GM23338 (cell line): Measurements from ENCODE around the gene ZFP62. TPM values are rescaled to one million over a fixed set of nuclear protein-coding genes. Genes with fewer than 3 reads are reported as not detected.

Experiments
- CTCF ChIP-seq, 2 experiments: fragments of 200-600 bp in 1 of 2; sonication (generic) in 1 of 2; conservative IDR thresholded peaks; 2 replicates each; pipeline versions ENCODE4 v1.5.1 to v1.6.1; 2016 to 2017; ENCODE audit warnings: antibody characterized with exemption in 2 of 2, low read depth in 2 of 2, mild to moderate bottlenecking in 2 of 2, moderate library complexity in 1 of 2
- ETS1 ChIP-seq: IDR thresholded peaks from 2 replicates; pipeline ENCODE4 v1.6.1; 2016; ENCODE audit warnings: antibody characterized with exemption
- EZH2 ChIP-seq: fragments of 200-600 bp; sonication (generic); IDR thresholded peaks from one replicate; pipeline ENCODE4 v1.8.0; 2017; ENCODE audit warnings: antibody characterized with exemption, mild to moderate bottlenecking, low read depth; ENCODE audit not compliant: unreplicated experiment
- EZH2phosphoT487 ChIP-seq: fragments of 200-600 bp; sonication (generic); IDR thresholded peaks from one replicate; pipeline ENCODE4 v1.8.1; 2018; ENCODE audit warnings: antibody characterized with exemption; ENCODE audit not compliant: unreplicated experiment
- JUNB ChIP-seq: IDR thresholded peaks from one replicate; pipeline ENCODE4 v1.6.1; 2016; ENCODE audit warnings: antibody characterized with exemption; ENCODE audit not compliant: unreplicated experiment
- NANOG ChIP-seq: IDR thresholded peaks from 2 replicates; pipeline ENCODE4 v1.6.1; 2016; ENCODE audit warnings: antibody characterized with exemption, borderline replicate concordance
- POLR2AphosphoS5 ChIP-seq: IDR thresholded peaks from 2 replicates; pipeline ENCODE4 v1.6.1; 2016; ENCODE audit warnings: antibody characterized with exemption, low read depth
- REST ChIP-seq: IDR thresholded peaks from one replicate; pipeline ENCODE4 v1.6.1; 2018; ENCODE audit warnings: antibody characterized with exemption; ENCODE audit not compliant: unreplicated experiment
- STAT1 ChIP-seq: IDR thresholded peaks from one replicate; pipeline ENCODE4 v1.6.1; 2016; ENCODE audit warnings: antibody characterized with exemption; ENCODE audit not compliant: unreplicated experiment
- ZNF114 ChIP-seq: fragments of 250-450 bp; sonication (Bioruptor Pico); IDR thresholded peaks from 2 replicates; pipeline ENCODE4 v1.5.0; 2020; ENCODE audit warnings: mild to moderate bottlenecking, moderate library complexity
- ZNF462 ChIP-seq: fragments of 250-450 bp; sonication (Bioruptor Pico); IDR thresholded peaks from 2 replicates; pipeline ENCODE4 v1.5.0; 2020; ENCODE audit warnings: mild to moderate bottlenecking, moderate library complexity
- polyA plus RNA-seq: library from polyadenylated mRNA; unstranded; fragments of >200 nt; fragmentation: Nextera tagmentation; extraction: Ambion mirVana; gene quantifications from 2 replicates; pipeline ENCODE4 v1.2.1, GENCODE V29; 2016
- total RNA-seq: library from RNA; depleted of rRNA; stranded (reverse); fragments of >200 nt; shearing (Covaris generic); gene quantifications from 2 replicates; pipeline ENCODE4 v1.2.3, GENCODE V29; 2014

The ZFP62 gene
- total and polyA plus RNA-seq, 2 experiments from 2014 or later = 32.9 to 33.2 TPM

GRCh38 chr5:180844432-180844831 is 16.6 kb downstream of the ZFP62 start (continued):
- no peak for TF ChIP-seq ZNF462 (CRISPR knock-in tag)
- no peak for TF ChIP-seq JUNB
- TF ChIP-seq REST = no peak
- TF ChIP-seq CTCF (conservative IDR thresholded peaks at IDR 0.05; ENCODE audit: low read depth in 2 of 2) = no peak
- no peak for TF ChIP-seq NANOG
- TF ChIP-seq ZNF114 (CRISPR knock-in tag) = no peak
- TF ChIP-seq EZH2phosphoT487 = no peak
- no peak for TF ChIP-seq POLR2AphosphoS5
- TF ChIP-seq STAT1 = no peak
- no peak for TF ChIP-seq ETS1
- no peak for TF ChIP-seq EZH2
